Erythroblast (primary cell): ENCODE data around the gene FMNL1.

Experiments used
- GATA1 ChIP-seq: IDR thresholded peaks from 2 replicates; pipeline ENCODE4 v1.6.1; 2011; ENCODE audit warnings: low read depth, mild to moderate bottlenecking, control low read depth, low read length, moderate library complexity
- POLR2A ChIP-seq: IDR thresholded peaks from 2 replicates; pipeline ENCODE4 v1.6.1; 2011; ENCODE audit warnings: mild to moderate bottlenecking, low read length

DNA sequence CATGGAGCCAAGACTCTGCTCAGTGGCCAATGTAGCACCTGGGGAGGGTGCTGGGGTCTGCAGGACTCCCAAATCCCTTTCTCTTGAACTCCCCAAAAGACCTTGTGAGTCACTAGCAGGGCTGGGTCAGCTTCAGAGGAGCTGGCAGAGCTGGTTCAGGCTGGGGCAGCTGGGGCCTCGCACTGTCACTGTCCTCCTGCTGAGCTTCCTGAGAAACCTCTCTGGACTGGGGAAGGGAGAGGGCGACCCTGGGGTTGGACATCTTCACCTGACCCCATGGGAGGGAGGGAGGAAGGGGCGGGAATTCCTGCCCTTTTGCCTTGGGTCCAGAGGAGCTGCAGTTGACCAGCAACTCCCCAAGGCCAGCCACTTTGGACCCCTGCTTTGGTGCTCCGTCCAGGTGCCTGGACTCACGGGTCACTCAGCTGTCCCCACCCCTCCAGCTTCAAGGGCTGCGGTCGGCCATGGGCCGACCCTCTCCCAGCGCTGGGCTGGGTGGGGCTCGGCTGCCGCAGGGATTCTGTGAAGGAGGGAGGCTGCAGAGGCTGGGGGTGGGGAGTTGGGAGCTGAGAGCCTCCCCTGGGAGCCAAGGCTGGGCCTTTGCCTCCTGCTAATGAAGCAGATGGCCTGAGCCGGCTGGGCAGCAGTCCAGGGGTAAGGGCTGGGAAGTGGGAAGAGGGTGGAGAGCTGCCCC is 9.2 kb downstream of the FMNL1 start:
- TF ChIP-seq POLR2A (no peak), GATA1 (no peak)
